Fibroblast of the conjunctiva (primary cell): Measurements from ENCODE around the gene CRADD.
"Not testable (repeated sequence)": the region's sequence is repeated elsewhere in the genome, so short reads cannot be mapped to it uniquely, and the experiment has no call there.

Experiments used
- DNase-seq: peaks from one replicate; pipeline ENCODE4 v3.0.0-alpha.2; 2010; ENCODE audit warnings: low read depth

Gene CRADD

GRCh38 chr12:93737457-93738198, 60.5 kb downstream of the CRADD start:
- no peak for DNase-seq

DNA sequence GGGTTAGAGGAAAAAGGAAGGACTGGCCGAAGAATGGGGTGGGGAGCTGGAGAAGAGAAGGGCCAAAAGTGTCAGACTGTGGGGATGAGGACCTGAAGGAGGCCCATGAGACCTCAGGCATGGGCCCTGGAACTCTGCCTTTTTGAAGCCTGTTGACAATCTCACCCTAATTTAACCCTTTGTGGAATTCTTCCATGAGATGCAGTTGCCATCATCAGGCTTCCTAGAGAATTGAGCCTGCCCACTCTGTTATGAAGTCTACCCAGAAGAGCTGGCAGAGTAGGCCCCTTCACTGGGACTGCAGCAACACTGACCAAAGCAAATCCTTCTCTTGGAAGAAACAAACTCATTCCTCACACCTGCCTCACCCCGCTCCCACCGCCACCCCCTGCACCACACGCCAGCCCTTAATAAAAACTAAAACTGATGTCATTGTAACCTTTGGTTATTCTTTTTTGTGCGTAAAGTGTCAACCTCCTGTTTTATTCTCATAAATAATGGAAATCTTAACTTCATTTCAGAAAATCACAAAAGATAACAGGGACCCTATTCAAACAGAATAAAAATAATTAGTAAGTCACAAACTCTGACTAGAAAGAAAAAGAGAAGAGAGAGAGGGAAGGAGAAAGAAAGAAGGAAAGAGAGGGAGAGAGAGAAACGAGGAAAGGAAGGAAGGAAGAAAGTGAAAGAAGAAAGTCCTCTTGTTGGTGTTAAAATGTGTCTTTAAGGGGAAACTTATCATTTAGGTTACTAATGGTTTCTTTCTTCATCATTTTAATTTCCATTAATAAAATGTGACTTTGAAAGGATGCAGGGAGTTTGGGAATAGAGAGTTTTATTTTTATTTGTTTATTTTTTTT, 61.3 kb downstream of the CRADD start:
- DNase-seq: no peak

- DNase-seq: no peak
Observed at GRCh38 chr12:93740751-93741150, 63.6 kb downstream of the CRADD start.

GRCh38 chr12:93741659-93742109, 64.5 kb downstream of the CRADD start:
- no peak for DNase-seq

DNA sequence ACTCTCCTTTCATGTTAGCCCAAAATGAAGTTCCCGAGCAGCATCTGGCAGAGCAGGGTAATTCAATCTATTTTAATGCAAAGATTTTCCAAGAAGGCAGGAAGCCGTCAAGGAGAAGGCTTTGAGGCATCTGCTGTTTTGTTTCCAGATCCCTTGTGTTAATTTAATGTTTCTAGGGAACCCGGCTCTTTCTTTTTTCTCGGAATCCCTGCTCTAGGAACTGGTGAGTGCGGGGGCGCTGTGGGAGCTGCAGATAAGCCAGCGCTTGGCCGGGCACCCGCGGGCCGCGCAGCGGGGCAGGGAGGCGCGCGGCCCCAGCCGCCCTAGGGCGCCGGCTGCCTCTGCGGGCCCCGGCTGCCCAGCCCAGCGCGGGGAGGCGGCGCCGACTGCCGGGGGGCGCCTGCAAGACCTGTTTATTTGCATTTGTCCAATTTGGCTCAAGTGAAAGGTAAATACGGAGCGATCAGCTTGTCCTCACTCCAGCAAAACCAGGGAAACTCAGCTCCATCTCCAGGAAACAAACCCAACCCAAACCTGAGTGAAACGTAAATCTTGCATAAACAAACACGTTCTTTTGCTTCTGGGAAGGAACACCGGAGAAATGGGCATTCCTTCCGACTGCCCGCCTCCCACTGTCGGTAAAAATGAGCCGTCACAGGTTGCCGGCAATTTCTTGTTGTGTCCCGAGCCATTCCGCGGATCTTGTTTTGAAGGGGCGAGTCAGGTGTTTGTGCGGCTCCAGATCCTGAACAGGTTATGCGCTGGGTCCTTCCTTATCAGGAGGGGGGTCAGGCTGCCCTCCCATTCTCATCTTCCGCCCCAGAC, 65.1 kb downstream of the CRADD start:
- peak; percentile 40 for DNase-seq

- DNase-seq: no peak
Observed at GRCh38 chr12:93743229-93743998, 66.2 kb downstream of the CRADD start.

GRCh38 chr12:93743999-93744689, 67.0 kb downstream of the CRADD start:
- DNase-seq: no peak

GRCh38 chr12:93745286-93745685, 68.1 kb downstream of the CRADD start:
- no peak for DNase-seq

DNA sequence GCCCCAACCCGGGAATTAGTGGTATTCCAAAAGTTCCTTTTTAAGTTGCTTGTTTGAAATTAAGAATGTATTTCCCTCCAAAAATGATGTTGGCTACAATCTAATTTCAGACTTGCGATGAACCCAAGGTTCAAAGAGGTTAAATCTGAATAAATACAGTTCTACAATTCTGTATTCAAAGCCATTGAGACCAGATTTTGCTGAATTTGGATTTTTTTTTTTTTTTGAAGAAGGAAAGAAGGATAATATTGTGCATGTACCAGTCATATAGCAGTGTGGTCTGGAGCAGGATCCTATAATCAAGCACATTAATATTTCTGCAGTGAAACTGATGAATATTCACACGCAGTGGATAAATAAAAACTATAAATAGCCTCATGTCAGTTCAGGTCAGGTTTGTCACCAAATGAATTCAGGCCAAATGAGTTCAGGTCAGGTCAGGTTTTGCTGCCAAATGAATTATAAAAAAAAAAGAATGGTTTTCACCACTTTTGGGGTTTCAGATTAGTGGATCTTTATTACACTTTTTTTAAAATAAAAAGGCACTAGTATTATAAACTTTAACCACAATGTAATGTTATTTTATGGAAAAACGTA, 69.5 kb downstream of the CRADD start:
- no peak for DNase-seq

- no peak for DNase-seq
Observed at GRCh38 chr12:93748672-93749383, 71.7 kb downstream of the CRADD start.

- DNase-seq: no peak
Observed at GRCh38 chr12:93749515-93749914, 72.3 kb downstream of the CRADD start.

DNA sequence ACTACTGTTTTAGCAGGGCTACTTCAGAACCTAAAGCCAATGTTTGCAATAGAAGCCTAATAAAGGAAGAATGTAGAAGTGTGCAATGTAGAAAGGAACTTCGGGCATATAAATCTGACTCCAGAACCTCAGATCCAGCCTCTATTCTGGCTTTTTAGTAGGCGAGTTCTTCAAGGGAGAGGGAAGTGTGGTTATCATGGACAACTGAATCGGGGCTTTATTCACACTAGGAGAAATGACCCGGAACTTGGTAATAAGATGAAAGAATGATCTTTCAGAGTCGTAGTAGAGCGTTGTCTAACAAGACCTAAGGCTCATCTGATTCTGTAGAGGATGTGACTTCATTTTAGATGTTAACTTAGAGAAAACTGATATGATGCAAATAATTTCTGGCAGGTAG, 72.9 kb downstream of the CRADD start:
- no peak for DNase-seq

DNA sequence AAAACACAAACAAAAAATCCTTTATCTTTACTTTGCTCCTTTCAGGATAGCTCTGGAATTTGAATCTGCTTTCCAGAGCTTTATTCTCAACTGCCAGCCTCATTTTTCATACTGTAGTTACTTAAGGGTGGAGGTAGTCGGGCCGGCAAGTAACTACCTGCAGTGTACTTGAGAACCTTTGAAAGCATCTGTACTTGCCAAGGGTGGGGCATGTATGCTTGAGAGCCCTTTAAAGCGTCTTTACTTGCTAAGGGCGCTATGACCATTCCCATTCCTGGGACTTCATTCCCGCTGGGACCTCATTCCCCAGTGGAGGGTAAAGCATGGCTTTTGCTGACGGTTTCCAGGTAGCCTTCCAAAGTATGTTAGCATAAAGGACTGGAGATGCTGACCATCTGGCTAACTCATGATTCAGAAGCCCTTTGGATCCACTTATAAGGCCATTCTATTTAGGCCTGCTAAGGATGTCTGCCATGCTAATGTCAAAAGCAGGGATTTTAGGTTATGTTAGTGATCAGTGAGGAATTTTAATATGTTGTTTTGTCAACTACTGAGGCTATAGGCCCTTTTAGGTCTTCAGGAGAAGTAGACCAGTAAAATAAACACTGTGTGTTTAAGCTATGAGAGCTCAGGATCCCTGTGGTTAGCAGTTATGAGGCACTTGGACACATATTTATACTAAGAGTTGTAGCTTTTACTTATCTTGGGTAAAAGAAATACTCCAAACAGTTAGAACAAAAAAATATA, 74.9 kb downstream of the CRADD start:
- no peak for DNase-seq

- no peak for DNase-seq
Observed at GRCh38 chr12:93753285-93753684, 76.1 kb downstream of the CRADD start.

- DNase-seq: no peak
Observed at GRCh38 chr12:93753838-93754429, 76.8 kb downstream of the CRADD start.

DNA sequence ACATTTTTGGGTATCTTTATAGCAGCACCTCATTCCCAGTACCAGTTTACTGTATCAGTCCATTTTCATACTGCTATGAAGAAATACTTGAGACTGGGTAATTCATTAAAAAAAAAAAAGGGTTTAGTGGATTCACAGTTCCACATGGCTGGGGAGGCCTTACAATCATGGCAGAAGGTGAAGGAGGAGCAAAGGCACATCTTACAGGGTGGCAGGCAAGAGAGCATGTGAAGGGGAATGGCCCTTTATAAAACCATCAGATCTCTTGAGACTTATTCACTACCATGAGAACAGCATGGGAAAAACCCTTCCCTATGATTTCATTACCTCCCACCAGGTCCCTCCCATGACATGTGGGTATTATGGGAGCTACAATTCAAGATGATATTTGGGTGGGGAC, 77.7 kb downstream of the CRADD start:
- not testable (repeated sequence) for DNase-seq

- DNase-seq: no peak
Observed at GRCh38 chr12:93756288-93756687, 79.1 kb downstream of the CRADD start.

GRCh38 chr12:93757792-93758694, 80.9 kb downstream of the CRADD start:
- DNase-seq: no peak
